NOMO-1 treated with DMSO at 0.1 percent for 48 hours (cell line): ENCODE results near the gene GNGT1.
A peak's percentile ranks its signal among the peaks of the same experiment; 100 is the strongest.

ENCODE experiments used
- DNase-seq: peaks from one replicate; lab custom pipeline; 2025; ENCODE audit not compliant: unreplicated experiment; lab: John Stamatoyannopoulos, UW

Gene GNGT1

DNA sequence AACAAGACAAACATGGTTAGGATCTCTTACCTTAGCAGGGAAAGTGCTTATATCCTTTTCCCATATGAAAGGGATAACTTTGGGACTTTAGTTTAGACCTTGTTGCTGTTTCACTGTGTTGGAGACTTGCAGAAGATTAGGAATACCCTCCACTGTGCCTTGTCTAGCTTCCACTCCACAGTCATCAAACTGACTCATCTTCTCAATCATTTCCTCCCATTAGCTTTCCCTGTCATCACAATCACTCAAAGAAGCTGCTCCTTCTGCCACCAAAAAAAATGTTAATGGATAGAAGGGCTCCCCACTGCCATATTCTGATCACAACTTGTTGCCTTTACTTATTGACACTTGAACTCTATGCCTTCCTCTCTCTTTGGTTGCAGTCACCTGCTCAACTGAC is 31.9 kb downstream of the GNGT1 start:
- no peak for DNase-seq

GRCh38 chr7:93941945-93942344 is 35.6 kb downstream of the GNGT1 start:
- DNase-seq, result no peak

DNA sequence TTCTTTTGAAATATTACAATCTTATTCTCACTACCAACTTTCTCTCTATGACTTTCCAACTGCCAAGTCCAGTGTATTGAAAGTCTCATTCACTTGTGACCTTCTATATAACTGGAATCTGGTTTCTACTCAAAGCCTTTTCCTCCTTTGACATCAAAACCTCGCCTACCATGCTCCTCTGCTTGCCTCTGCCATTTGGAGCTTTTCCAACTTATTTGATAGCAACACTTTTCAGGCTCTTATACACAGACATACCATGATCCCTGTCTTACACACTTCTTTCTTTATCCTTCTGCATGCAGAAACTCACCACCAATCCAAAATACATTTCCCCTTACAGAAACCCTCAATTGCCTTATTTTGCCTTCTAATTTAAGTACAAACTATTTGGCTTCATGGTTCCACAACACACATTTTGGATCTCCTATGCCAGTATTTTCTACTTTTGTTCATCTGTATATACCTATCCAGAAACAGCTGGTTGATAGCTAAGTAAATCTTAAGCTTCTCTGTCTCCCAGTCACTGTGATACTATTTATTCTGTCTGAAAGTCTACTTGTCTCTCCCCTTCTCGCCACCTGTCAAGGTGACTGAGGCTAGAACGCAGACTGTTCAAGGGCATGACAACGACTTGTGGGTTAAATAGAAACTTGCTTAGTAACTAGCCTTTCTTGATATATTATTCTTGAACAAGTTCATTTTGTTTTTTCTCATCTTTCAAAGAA is 37.6 kb downstream of the GNGT1 start:
- DNase-seq, result no peak

- no peak for DNase-seq
These were observed 38.3 kb downstream of the GNGT1 start for GRCh38 chr7:93944673-93945072.

GRCh38 chr7:93945083-93945482 is 38.7 kb downstream of the GNGT1 start:
- no peak for DNase-seq

GRCh38 chr7:93945756-93946535 is 39.6 kb downstream of the GNGT1 start:
- no peak for DNase-seq

DNA sequence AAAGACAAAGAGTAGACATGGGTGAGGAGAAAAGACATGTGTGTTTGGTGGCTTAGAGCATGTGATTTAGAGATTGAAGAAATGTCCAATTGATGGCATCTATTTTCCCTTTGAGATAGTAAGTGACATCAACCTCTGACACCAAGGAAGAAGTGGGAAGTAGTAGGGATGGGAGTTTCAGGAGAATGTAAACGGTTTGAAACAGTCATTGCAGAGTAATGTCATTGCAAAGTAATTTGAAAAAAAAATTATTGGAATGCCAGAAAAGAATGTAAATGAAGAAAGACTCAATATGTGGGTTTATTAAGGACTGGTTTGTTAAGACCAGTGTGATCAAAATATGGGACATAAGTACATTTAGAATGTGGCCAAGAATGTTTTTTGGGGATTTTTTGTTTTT is 41.7 kb downstream of the GNGT1 start:
- no peak for DNase-seq

DNA sequence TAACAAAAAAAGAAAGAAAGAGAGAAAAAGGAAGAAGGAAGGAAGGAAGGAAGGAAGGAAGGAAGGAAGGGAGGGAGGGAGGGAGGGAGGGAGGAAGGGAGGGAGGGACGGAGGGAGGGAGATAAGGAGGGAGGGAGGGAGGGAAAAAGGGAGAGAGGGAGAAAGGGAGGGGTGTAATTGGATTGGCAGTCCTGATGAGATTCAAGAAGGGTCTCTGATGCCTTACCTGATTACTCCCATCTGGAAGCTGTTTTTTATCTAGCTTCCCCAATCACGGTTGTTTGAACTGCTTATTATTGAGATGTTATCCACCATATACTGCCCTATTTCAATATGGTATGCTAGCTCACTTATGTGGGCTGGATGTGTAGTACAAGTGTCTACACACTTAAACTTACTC is 42.5 kb downstream of the GNGT1 start:
- no peak for DNase-seq

DNA sequence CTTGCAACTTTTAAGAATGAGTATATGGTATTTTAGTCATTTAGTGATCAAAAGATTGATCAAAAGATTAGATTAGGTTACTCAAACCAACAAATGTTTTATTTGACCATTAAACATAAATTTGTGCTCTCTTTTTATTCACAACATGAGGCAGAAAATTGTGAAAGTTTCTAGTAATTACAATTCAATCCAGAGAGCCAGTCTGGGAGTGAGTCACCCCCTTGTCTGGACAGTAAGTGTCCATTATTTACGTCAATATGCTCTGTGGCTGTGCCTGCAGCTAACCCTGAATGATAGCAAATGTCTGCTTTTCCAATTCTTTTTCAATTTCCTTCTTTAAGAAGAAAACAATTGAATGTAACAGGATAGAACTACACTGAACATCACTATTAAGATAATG is 43.1 kb downstream of the GNGT1 start:
- DNase-seq, result no peak

DNA sequence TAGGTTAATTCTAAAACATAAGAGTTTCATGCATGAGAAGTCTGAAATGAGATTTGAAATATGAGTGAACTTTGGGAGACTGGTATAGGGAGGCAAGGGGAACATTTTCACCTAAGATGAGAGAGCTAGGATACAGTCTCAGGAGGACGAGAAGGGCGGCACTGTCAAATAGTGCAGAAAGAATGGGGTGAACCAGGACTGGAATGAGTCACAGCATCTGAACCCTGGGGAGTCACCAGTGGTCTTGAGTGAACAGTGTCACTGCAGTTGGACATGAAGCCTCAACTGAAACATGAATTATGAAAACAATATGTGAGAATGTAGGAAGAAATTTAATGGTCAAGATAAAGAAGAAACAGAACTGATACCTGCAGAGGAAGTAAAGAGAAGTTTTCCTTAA is 48.9 kb downstream of the GNGT1 start:
- no peak for DNase-seq

- no peak for DNase-seq
These were observed 51.4 kb downstream of the GNGT1 start for GRCh38 chr7:93957767-93958166.

GRCh38 chr7:93958216-93958615 is 51.8 kb downstream of the GNGT1 start:
- no peak for DNase-seq

GRCh38 chr7:93958651-93959050 is 52.3 kb downstream of the GNGT1 start:
- DNase-seq, result peak; percentile 30
